Measurements from ENCODE around the gene CASP4. TPM values are rescaled to one million over a fixed set of nuclear protein-coding genes. Genes with fewer than 3 reads are reported as not detected.

The CASP4 gene
- total RNA-seq = 116 TPM
- 100 to 1,000 TPM; 108 to 137 (median 124) TPM for polyA plus RNA-seq

DNA sequence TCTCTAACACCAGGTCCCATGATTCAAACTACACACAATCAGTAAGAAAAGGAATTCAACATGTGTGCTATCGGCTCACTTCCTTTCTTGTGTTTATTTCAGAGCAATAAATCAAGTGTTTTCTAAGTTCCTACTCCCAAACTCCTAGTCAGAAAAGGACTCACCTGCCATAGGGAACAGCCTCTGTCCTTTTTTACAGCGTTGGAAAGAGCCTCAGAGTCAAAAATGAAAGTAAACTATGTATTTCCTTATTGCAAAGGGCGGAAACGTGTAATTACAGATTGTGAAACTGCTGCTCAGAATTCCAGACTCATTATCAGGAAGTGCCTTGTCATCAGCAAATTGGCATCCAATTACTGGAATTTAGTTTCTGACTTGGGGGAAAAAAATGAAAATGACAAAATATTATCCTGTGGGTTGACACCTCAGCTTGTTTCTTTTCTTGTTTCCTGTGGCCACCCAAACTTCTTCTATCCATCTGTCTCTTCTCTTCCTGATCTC is at the start of gene CASP4:
CASP4 (minus strand) TSS at position 220 of the 501 bp plus-strand sequence; CDS start at position 171, 49 bp downstream.
- H3K9me3 ChIP-seq (ENCODE audit: control insufficient read depth in 2 of 2, low read length in 2 of 2) = peaks cover 0 to 6% of the 10 kb centered on the region in 2 experiments
- peak within 1 kb of the TSS; percentile 100 for H3K4me3 ChIP-seq (ENCODE audit: low read depth, low read length)
- H3K4me3 Mint-ChIP-seq = peak within 1 kb of the TSS; percentile 95 to 98 (median 96)
- H3K36me3 ChIP-seq (ENCODE audit: control insufficient read depth, insufficient read depth, low read length) = peaks cover 17% of the 10 kb centered on the region
- peak within 1 kb of the TSS; percentile 97 to 98 (median 97) for H3K27ac Mint-ChIP-seq
- peaks cover 0 to 11% (median 5%) of the 10 kb centered on the region in 7 donors for H3K9me3 Mint-ChIP-seq
- no peaks in the 10 kb centered on the region for H3K27me3 Mint-ChIP-seq
- peak in 2 of 3 donors; percentile 57 to 67 for DNase-seq
- peaks cover 37% of the 10 kb centered on the region for H3K4me1 ChIP-seq (ENCODE audit: control insufficient read depth, insufficient read depth, low read length, poor library complexity, severe bottlenecking)
- H3K27me3 ChIP-seq (ENCODE audit: control insufficient read depth, insufficient read depth, low read length) = no peaks in the 10 kb centered on the region
- H3K27ac ChIP-seq (ENCODE audit: insufficient read depth, low read length, poor library complexity, severe bottlenecking) = peak within 1 kb of the TSS; percentile 76
- H3K36me3 Mint-ChIP-seq = peaks cover 14% of the 10 kb centered on the region
- ATAC-seq (ENCODE audit: low read depth in 2 of 2) = peak; percentile 57 to 62
- H3K4me1 Mint-ChIP-seq = peaks cover 19 to 39% (median 35%) of the 10 kb centered on the region in 4 donors

DNA sequence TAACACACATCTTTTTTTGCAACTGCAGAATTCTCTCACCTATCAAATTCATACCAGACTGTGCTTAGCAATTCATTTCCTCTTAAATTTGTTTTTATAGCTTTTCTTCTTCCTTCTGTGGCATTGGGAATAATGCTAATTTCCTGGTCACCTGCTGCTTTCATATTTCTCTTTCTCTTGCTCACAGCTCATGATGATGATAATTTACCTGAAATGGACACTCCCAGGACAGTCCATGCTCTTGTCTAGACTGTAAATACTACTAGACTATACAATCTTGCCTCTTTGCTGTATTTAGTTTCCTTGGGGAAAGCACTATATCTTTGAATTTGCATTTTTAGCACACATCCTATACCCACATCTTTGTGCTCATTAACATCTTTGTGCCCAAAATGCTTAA is 39.1 kb upstream of the CASP4 start:
- no peaks in the 10 kb centered on the region for H3K4me1 ChIP-seq (ENCODE audit: control insufficient read depth, insufficient read depth, low read length, poor library complexity, severe bottlenecking)
- H3K27me3 Mint-ChIP-seq = no peaks in the 10 kb centered on the region
- H3K27me3 ChIP-seq (ENCODE audit: control insufficient read depth, insufficient read depth, low read length) = no peaks in the 10 kb centered on the region
- peaks cover 0 to 4% (median 2%) of the 10 kb centered on the region in 4 donors for H3K4me1 Mint-ChIP-seq
- H3K4me3 Mint-ChIP-seq = no peak overlapping the region
- no peak for ATAC-seq (ENCODE audit: low read depth in 2 of 2)
- H3K9me3 Mint-ChIP-seq = peaks cover 0 to 3% (median 0%) of the 10 kb centered on the region in 7 donors
- no peaks in the 10 kb centered on the region for H3K36me3 ChIP-seq (ENCODE audit: control insufficient read depth, insufficient read depth, low read length)
- no peak overlapping the region for H3K27ac ChIP-seq (ENCODE audit: insufficient read depth, low read length, poor library complexity, severe bottlenecking)
- no peak overlapping the region for H3K4me3 ChIP-seq (ENCODE audit: low read depth, low read length)
- H3K9me3 ChIP-seq (ENCODE audit: control insufficient read depth in 2 of 2, low read length in 2 of 2) = no peaks in the 10 kb centered on the region
- H3K27ac Mint-ChIP-seq = no peak overlapping the region
- DNase-seq = no peak
- no peaks in the 10 kb centered on the region for H3K36me3 Mint-ChIP-seq

DNA sequence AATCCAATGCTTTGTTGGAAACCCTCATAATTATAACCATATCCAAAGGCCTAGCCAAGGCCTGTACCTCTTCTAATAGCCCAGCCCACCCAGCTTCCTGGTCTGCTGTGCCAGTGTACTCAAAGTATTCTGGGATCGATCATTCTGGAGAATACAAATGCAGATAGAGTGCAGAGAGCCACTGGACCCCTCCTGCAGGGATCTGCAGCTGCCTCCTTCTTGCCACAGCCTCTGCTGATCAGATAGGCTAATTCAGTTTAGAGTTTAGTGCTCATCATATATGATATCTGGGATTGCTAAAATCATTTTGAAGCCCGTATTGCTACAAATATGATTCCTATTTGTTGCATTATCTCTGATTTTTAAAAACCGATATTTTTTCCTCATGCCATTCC is 37.1 kb upstream of the CASP4 start:
- no peak for DNase-seq
- no peaks in the 10 kb centered on the region for H3K9me3 ChIP-seq (ENCODE audit: control insufficient read depth in 2 of 2, low read length in 2 of 2)
- no peak for ATAC-seq (ENCODE audit: low read depth in 2 of 2)
- H3K9me3 Mint-ChIP-seq = peaks cover 0 to 1% (median 0%) of the 10 kb centered on the region in 7 donors
- H3K36me3 Mint-ChIP-seq = no peaks in the 10 kb centered on the region
- no peaks in the 10 kb centered on the region for H3K27me3 ChIP-seq (ENCODE audit: control insufficient read depth, insufficient read depth, low read length)
- H3K36me3 ChIP-seq (ENCODE audit: control insufficient read depth, insufficient read depth, low read length) = no peaks in the 10 kb centered on the region
- H3K4me1 Mint-ChIP-seq = peaks cover 0 to 6% (median 5%) of the 10 kb centered on the region in 4 donors
- no peak overlapping the region for H3K27ac Mint-ChIP-seq
- no peak overlapping the region for H3K4me3 Mint-ChIP-seq
- no peaks in the 10 kb centered on the region for H3K4me1 ChIP-seq (ENCODE audit: control insufficient read depth, insufficient read depth, low read length, poor library complexity, severe bottlenecking)
- no peaks in the 10 kb centered on the region for H3K27me3 Mint-ChIP-seq
- H3K4me3 ChIP-seq (ENCODE audit: low read depth, low read length) = no peak overlapping the region
- no peak overlapping the region for H3K27ac ChIP-seq (ENCODE audit: insufficient read depth, low read length, poor library complexity, severe bottlenecking)

DNA sequence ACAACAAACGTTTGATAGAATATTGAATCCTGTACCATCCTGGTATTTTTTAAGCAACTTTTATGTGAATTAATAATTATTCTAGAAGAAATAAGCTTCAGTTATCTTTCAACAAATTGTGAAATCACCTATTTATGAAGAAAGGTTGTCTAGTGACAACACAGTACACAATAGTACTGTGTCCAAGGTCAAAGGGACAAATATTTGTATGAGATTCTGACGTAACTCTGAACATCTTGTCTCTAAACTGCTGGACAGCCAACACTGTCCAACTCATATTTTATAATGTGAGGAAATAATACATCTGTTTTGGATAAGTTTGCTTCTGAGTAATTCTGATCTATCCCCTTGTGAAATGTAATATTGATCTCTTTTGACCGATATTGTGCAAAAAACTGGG is 35.6 kb upstream of the CASP4 start:
- Mint-ChIP-seq H3K27ac (no peak overlapping the region), H3K4me1 (peaks cover 5 to 11% (median 6%) of the 10 kb centered on the region in 4 donors), H3K9me3 (peaks cover 0 to 1% (median 0%) of the 10 kb centered on the region in 7 donors), H3K27me3 (no peaks in the 10 kb centered on the region), H3K4me3 (no peak overlapping the region), H3K36me3 (no peaks in the 10 kb centered on the region)
- Histone ChIP-seq H3K36me3 (ENCODE audit: control insufficient read depth, insufficient read depth, low read length) (no peaks in the 10 kb centered on the region), H3K9me3 (ENCODE audit: control insufficient read depth in 2 of 2, low read length in 2 of 2) (no peaks in the 10 kb centered on the region), H3K27me3 (ENCODE audit: control insufficient read depth, insufficient read depth, low read length) (no peaks in the 10 kb centered on the region), H3K27ac (ENCODE audit: insufficient read depth, low read length, poor library complexity, severe bottlenecking) (no peak overlapping the region), H3K4me3 (ENCODE audit: low read depth, low read length) (no peak overlapping the region), H3K4me1 (ENCODE audit: control insufficient read depth, insufficient read depth, low read length, poor library complexity, severe bottlenecking) (no peaks in the 10 kb centered on the region)
- DNase-seq = no peak
- ATAC-seq (ENCODE audit: low read depth in 2 of 2) = no peak

DNA sequence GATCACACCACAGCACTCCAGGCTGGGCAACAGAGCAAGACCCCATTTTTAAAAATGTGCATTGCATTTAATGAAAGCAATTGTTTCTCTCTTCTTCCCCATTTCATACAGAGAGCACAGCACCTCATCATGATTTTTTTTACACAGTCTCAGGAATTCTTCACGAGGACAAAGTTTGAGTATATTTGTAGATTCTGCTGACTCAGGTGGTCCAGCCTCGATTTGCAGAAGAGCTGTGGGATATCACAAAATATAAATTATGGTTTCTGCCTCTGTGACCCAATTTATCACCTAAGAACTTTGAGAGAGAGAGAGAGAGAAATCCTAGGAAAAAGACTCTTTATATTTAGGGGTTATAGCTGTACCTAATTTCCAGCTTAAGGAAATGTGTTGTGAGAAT is 34.8 kb upstream of the CASP4 start:
- Mint-ChIP-seq H3K36me3 (no peaks in the 10 kb centered on the region), H3K27me3 (no peaks in the 10 kb centered on the region), H3K4me1 (peaks cover 5 to 11% (median 6%) of the 10 kb centered on the region in 4 donors), H3K9me3 (peaks cover 0 to 1% (median 0%) of the 10 kb centered on the region in 7 donors), H3K27ac (no peak overlapping the region), H3K4me3 (no peak overlapping the region)
- no peak overlapping the region for H3K27ac ChIP-seq (ENCODE audit: insufficient read depth, low read length, poor library complexity, severe bottlenecking)
- no peaks in the 10 kb centered on the region for H3K4me1 ChIP-seq (ENCODE audit: control insufficient read depth, insufficient read depth, low read length, poor library complexity, severe bottlenecking)
- no peak for ATAC-seq (ENCODE audit: low read depth in 2 of 2)
- no peaks in the 10 kb centered on the region for H3K27me3 ChIP-seq (ENCODE audit: control insufficient read depth, insufficient read depth, low read length)
- H3K36me3 ChIP-seq (ENCODE audit: control insufficient read depth, insufficient read depth, low read length) = no peaks in the 10 kb centered on the region
- H3K9me3 ChIP-seq (ENCODE audit: control insufficient read depth in 2 of 2, low read length in 2 of 2) = no peaks in the 10 kb centered on the region
- H3K4me3 ChIP-seq (ENCODE audit: low read depth, low read length) = no peak overlapping the region
- DNase-seq = no peak

DNA sequence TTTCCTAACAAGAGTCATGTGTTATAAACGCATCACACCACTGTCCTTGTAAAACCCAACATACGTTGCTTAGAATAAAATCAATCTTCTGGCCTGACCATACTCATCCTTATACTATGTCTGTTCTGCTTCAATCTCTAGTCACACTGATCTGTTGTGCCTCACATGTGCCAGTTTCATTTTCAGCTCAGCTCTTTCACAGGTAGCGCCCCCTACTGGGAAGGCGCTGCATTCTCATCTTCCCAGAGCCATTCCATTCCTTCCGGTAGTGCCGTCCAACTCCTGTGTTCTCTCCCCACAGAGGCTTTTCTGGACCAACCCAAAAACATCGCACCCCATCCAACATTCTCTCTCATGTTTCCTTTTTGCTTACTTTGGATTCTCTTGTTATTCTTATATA is 32.4 kb upstream of the CASP4 start:
- no peak overlapping the region for H3K4me3 Mint-ChIP-seq
- peak; percentile 11 to 65 (median 43) for DNase-seq
- no peaks in the 10 kb centered on the region for H3K9me3 ChIP-seq (ENCODE audit: control insufficient read depth in 2 of 2, low read length in 2 of 2)
- H3K4me3 ChIP-seq (ENCODE audit: low read depth, low read length) = no peak overlapping the region
- H3K36me3 Mint-ChIP-seq = no peaks in the 10 kb centered on the region
- H3K27ac ChIP-seq (ENCODE audit: insufficient read depth, low read length, poor library complexity, severe bottlenecking) = no peak overlapping the region
- ATAC-seq (ENCODE audit: low read depth in 2 of 2) = peak; percentile 58 to 85
- H3K4me1 ChIP-seq (ENCODE audit: control insufficient read depth, insufficient read depth, low read length, poor library complexity, severe bottlenecking) = no peaks in the 10 kb centered on the region
- H3K27me3 Mint-ChIP-seq = no peaks in the 10 kb centered on the region
- peaks cover 5 to 11% (median 6%) of the 10 kb centered on the region in 4 donors for H3K4me1 Mint-ChIP-seq
- no peaks in the 10 kb centered on the region for H3K27me3 ChIP-seq (ENCODE audit: control insufficient read depth, insufficient read depth, low read length)
- no peaks in the 10 kb centered on the region for H3K36me3 ChIP-seq (ENCODE audit: control insufficient read depth, insufficient read depth, low read length)
- peaks cover 0 to 1% (median 0%) of the 10 kb centered on the region in 7 donors for H3K9me3 Mint-ChIP-seq
- H3K27ac Mint-ChIP-seq = peak overlapping the region in 2 of 3 donors; percentile 56 to 58

DNA sequence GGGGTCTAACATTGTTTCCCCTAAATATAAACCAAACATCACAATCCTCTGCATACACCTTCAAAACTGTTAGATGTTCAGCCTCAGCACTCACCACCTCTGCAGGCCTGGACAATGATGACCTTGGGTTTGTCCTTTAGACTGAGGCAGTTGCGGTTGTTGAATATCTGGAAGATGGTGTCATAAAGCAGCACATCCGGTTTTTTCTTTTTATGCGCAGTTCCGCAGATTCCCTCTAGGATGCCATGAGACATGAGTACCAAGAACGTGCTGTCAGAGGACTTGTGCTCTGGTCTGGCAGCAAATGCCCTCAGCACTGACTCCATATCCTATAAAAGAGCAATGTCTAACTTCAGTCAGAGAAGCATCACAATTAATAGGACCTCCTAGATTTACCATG is 31.8 kb upstream of the CASP4 start:
- H3K4me3 Mint-ChIP-seq = no peak overlapping the region

DNA sequence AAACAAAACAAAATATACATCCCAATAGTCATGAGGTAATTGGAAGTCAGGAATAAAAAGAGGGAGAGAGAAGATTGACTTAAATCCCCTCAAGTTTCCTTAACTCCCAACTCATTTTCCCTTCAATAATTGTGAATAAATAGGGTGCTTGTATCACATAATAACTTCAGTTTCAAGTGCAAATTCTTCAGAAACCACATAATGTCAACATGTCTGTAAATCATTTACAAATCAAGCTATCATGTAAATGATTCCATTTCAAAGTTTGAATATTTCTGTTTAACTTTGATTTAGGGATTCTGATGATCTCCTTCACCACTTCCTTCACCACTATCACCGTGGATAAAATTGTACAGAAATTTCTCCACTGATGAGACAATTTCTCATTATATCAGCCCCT is 31.3 kb upstream of the CASP4 start:
- Mint-ChIP-seq H3K9me3 (peaks cover 0 to 1% (median 0%) of the 10 kb centered on the region in 7 donors), H3K4me3 (no peak overlapping the region), H3K4me1 (peaks cover 6 to 11% (median 8%) of the 10 kb centered on the region in 4 donors), H3K27me3 (peaks cover under 1% of the 10 kb centered on the region), H3K36me3 (no peaks in the 10 kb centered on the region), H3K27ac (no peak overlapping the region)
- ATAC-seq (ENCODE audit: low read depth in 2 of 2) (no peak), DNase-seq (no peak)
- no peak overlapping the region for H3K27ac ChIP-seq (ENCODE audit: insufficient read depth, low read length, poor library complexity, severe bottlenecking)
- H3K36me3 ChIP-seq (ENCODE audit: control insufficient read depth, insufficient read depth, low read length) = no peaks in the 10 kb centered on the region
- H3K4me1 ChIP-seq (ENCODE audit: control insufficient read depth, insufficient read depth, low read length, poor library complexity, severe bottlenecking) = no peaks in the 10 kb centered on the region
- H3K9me3 ChIP-seq (ENCODE audit: control insufficient read depth in 2 of 2, low read length in 2 of 2) = no peaks in the 10 kb centered on the region
- H3K4me3 ChIP-seq (ENCODE audit: low read depth, low read length) = no peak overlapping the region
- H3K27me3 ChIP-seq (ENCODE audit: control insufficient read depth, insufficient read depth, low read length) = no peaks in the 10 kb centered on the region

More for the DNA sequence above, 31.8 kb upstream of the CASP4 start:
- no peaks in the 10 kb centered on the region for H3K36me3 Mint-ChIP-seq
- Histone ChIP-seq H3K27ac (ENCODE audit: insufficient read depth, low read length, poor library complexity, severe bottlenecking) (no peak overlapping the region), H3K27me3 (ENCODE audit: control insufficient read depth, insufficient read depth, low read length) (no peaks in the 10 kb centered on the region), H3K36me3 (ENCODE audit: control insufficient read depth, insufficient read depth, low read length) (no peaks in the 10 kb centered on the region), H3K4me1 (ENCODE audit: control insufficient read depth, insufficient read depth, low read length, poor library complexity, severe bottlenecking) (no peaks in the 10 kb centered on the region), H3K9me3 (ENCODE audit: control insufficient read depth in 2 of 2, low read length in 2 of 2) (no peaks in the 10 kb centered on the region), H3K4me3 (ENCODE audit: low read depth, low read length) (no peak overlapping the region)
- H3K9me3 Mint-ChIP-seq = peaks cover 0 to 1% (median 0%) of the 10 kb centered on the region in 7 donors
- H3K27me3 Mint-ChIP-seq = no peaks in the 10 kb centered on the region
- H3K27ac Mint-ChIP-seq = no peak overlapping the region
- H3K4me1 Mint-ChIP-seq = peaks cover 5 to 11% (median 6%) of the 10 kb centered on the region in 4 donors
- ATAC-seq (ENCODE audit: low read depth in 2 of 2) (no peak), DNase-seq (peak in 1 of 3 donors; percentile 34)
